GM12872 (cell line): ENCODE results near the gene TAF3.

ENCODE experiments used
- CTCF ChIP-seq: IDR thresholded peaks from 3 replicates; pipeline ENCODE4 v1.5.1; 2011; ENCODE audit warnings: low read depth, mild to moderate bottlenecking, low read length, moderate library complexity; ENCODE audit not compliant: insufficient read depth

Gene TAF3

GRCh38 chr10:7948371-7949000 lies 130.2 kb downstream of the TAF3 start:
- no peak for TF ChIP-seq CTCF

DNA sequence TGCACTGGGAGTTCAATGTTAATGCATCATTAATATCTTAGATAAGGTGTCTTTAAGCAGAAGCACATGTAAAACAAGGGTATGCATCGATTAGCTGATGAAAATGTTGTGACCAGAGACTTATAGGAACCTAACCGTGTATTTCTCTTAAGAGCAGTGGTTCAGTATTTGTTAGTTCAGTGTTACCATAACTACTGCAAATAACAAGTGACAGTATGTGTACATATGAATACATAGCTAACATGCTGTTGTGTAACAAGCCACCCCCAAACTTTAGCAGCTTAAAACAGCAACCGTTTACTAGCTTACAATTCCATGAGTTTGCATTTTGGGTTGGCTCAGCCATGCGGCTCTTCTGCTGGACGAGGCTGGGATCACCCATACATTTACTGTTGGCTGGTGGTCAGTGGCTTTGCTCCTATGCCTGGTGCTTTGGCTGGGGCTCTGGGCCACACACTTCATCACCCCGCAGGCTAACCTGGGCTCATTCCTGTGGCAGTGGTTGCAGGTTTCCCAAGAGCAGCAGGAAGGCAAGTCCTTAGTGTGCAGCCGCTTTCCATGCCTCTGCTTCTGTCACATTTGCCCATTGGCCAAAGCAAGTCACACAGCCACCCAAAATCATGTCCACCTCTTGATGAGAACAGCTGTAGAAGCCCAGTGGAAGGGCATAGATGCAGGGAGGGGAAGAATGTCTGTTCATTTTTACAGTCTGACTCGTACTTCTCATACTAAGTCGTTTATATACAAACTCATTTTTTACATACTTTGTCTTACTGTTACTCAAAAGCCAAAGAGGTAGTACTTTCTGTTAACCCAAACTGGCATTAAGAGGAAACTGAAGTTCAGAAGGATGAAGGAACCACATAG lies 132.9 kb downstream of the TAF3 start:
- TF ChIP-seq CTCF, result no peak

DNA sequence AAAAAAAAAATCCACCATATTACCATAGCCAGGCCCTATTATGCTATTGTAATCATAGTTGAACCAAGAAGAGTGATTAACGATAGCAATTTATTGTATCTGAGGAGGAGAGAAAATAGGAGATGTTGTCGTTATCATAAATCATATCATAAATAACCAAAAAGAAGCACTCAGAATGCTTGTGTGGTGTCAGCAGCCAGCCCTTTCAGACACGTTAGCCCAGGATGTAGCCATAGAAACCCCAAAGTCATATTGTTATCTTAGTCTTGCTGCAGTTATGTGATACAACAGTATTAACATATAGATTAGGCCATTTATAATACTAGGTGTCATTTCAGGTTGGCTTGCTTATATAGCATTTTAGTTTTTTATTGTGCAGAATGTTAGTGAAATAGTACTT lies 134.0 kb downstream of the TAF3 start:
- no peak for TF ChIP-seq CTCF

DNA sequence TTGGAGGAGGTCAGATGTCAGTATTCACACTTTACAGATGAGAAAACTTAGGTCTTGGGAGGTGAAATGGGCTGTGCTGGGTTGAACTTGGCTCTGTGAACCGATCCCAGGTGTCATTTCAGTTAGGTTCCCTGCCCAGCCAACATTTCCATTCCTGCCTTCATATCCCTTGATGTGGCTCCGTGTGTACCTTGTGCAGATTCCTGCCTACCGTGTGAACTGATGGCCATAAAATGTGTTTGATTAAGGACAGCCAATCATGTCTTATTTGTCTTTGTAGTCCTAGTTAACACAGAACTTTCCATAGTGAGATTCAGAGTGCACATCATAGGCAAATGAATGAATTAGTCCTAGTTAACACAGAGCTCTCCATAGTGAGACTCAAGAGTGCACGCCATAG lies 135.1 kb downstream of the TAF3 start:
- no peak for TF ChIP-seq CTCF

GRCh38 chr10:7955446-7955845 lies 137.1 kb downstream of the TAF3 start:
- no peak for TF ChIP-seq CTCF

GRCh38 chr10:7956508-7956907 lies 138.2 kb downstream of the TAF3 start:
- TF ChIP-seq CTCF, result no peak

- no peak for TF ChIP-seq CTCF
These were observed 139.3 kb downstream of the TAF3 start for GRCh38 chr10:7957591-7957990.
